ENCODE measurements around the gene STX10.

- TF ChIP-seq CTCF (IDR thresholded peaks at IDR 0.05; ENCODE audit: low read length) (no peak), EZH2 (IDR thresholded peaks at IDR 0.05; ENCODE audit: borderline replicate concordance, low read length) (no peak)
Observed at GRCh38 chr19:13099073-13099999, 50.8 kb downstream of the STX10 start.
